HG03159 (cell line): Measurements from ENCODE around the gene GAL.

Experiments used
- ATAC-seq: cut with Tn5 transposase; IDR thresholded peaks from one replicate; pipeline ENCODE4 v1.9.1; 2021; ENCODE audit warnings: mild to moderate bottlenecking, moderate library complexity; ENCODE audit not compliant: unreplicated experiment

GAL gene

DNA sequence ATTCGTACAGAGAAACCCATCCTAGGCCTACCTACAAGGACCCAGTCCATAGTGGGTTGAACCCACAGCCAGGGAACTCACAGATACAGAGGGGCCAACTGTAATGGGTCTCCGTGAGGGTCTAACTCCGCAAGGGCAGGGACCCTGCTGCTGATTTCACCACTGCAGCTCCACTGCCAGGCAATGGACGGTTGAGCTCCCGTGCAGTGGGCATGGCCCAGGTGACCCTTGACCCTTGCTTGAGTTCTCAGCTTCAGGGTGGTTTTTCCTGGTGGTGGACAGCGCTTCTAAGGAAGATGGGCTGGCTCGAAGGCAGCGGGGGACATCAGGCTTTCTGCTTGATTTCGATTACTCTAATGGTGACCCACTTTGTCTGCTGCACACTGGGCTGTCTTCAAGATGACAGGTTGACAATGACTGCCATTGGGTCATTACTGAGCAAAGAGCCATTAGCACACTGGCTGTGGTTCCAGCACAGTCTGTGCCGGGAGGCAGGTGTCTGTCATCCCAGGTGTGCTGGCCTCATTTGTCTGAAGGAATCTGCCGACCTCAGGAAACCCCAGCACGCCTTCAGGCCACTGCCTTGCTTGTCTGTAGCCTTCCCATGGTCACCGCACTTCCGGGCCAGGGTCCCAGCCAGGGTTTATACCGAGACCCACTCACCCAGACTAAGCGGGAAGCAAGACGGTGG is 3.7 kb upstream of the GAL start:
- ATAC-seq, result no peak

DNA sequence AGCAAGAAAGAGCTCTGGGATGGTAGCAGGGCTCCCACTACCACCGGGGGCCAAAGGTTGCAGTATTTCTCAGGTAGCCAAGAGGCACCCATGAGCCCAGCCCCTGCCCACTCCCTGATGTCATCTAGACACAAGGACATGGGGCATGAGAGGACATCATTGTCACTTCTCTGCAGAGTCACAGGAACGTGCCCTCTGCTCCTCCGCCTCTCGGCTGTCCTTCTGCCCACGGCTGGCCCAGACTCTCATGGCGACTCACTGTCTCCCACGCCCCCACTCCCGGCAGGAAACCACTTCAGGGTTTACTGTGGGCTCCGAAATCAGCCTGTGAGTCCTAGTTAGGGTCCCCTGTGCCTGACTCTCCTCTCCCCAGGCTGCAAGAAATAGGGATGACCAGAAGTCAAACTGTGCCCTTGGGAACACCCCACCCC is 1.8 kb upstream of the GAL start:
- ATAC-seq, result no peak

DNA sequence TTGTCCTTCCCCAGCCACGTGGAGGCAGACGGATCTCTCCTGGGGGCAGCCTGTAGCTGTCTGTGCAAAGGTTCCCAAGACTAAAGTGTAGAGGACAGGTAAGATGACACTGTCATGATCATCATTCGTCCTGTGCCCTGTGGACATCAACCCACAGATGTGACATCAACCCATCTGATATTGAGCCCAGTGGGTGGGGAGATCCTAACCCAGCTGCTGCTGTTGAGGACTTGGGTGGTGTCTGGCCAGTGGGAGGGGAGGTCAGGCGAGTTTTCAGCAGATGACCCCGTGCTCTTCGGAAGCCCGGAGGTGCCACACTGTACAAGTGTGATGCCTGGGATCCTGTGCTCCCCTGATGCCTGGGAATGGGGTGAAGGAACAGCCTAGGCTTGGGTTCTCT is 1.2 kb upstream of the GAL start:
- no peak for ATAC-seq

DNA sequence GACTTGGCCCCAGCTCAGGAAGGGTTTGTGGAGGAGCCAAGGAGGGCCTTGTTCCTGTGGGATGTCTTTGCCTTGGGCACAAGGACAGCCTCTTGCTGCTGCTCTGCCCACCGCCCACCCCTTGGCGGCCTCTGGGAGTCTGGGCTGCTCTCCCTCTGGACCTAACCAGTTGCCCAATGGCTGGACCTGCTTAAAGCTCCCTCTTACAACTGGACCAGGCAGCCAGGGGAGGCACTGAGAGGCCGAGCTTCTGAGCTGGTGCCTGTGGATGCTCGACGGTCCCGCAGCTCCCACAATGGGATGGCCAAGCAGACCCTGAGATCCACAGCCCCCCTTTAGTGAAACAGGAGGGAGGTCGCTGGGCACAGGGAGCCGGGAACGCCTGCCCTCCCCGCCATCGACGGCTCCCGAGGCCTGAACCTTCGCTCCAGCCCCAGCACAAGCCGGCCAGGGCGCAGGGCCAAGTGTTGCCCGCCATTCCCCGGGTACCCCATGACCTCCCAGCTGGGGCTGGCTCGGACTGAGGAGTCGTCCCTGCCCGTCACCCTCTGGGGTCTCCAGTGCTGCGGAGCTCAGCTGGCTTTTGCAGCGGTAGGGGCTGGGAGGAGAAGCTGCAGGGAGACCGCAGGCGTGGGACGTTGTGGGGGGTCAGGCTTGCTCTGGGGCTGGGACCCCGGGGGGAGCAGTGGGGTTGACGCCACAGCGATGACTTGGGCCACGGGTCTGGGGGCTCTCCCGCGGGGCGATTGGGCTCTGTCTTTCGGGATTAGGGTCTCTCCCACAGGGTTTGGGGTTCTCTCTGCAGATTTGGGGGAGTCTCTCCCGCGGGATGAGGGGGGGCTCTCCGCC is 584 bp upstream of the GAL start:
- ATAC-seq, result no peak

DNA sequence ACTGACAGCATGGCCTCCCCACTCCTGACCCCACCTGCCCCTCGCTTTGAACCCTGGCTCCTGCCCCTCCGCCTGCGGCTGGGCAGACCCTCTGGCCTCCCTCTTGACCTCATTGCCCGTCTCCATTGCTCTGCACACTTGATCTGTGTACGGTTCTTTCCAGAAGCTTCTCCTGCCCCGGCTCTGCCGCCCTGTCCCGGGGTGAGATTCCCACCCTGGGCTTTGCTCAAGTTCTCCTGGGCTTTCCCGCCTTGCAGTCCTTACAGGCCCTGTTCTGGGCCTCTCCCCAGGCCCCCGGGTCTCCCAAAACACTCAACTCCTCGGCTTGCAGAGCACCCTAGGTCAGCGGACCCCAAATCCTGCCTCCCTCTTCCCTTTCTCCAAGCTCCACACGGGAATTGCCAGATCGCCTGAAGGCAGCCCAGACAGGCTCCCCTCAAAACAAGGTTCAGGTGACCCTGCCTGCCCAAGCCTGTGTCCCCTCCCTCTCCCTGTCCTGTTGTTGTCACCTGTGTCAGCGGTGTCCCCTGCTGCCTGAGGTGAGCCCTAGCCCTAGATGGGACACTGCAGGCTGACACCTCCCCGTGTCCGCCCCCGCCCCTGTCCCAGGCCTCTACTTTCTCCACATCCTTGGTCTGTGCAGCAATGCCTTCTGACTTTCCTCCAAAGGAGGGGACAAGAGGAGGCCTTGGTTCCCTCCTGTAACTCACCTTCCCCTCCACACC is 1.5 kb downstream of the GAL start:
- ATAC-seq, result no peak

DNA sequence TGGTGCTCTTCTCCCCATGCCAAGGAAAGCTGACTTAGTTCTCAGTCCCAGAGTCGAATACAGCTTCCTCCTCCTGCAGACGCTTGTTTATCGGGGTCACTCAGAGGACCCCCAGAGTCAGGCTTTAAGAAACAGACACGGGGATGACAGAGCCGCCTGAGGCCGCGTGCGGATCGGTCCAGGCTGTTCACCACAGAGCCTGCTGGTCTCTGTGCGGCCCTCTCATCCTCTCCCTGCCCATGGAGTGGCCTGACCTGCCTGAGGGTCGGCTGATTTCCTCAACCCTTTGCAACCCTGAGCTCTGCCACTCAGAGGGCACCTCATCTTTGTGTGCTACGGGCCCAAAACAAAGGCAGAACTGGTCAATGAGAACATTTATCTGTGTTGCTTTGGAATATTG is 2.1 kb downstream of the GAL start:
- ATAC-seq, result no peak

GRCh38 chr11:68687311-68687710 is 3.0 kb downstream of the GAL start:
- ATAC-seq, result no peak

GRCh38 chr11:68687986-68688385 is 3.6 kb downstream of the GAL start:
- ATAC-seq, result no peak

DNA sequence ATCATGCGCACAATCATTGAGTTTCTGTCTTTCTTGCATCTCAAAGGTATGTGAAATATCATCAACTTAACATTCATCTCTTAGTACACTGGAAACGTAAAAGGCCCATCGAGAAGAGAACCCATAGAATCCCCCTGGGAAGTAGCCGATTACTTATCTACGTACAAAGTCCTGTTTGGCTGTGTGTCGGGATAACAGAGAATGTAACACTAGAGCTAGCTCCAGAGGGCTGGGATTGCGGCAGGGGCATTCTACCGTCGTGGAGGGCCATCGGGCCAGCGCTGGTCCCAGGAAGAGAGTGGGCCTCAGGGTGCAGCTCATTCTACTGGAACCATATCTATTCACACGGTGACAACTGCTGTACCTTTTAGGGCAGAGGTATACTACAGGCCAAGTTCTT is 4.5 kb downstream of the GAL start:
- ATAC-seq, result no peak

GRCh38 chr11:68689737-68690625 is 5.6 kb downstream of the GAL start:
- no peak for ATAC-seq

GRCh38 chr11:68690671-68691401 is 6.5 kb downstream of the GAL start:
- ATAC-seq, result no peak

DNA sequence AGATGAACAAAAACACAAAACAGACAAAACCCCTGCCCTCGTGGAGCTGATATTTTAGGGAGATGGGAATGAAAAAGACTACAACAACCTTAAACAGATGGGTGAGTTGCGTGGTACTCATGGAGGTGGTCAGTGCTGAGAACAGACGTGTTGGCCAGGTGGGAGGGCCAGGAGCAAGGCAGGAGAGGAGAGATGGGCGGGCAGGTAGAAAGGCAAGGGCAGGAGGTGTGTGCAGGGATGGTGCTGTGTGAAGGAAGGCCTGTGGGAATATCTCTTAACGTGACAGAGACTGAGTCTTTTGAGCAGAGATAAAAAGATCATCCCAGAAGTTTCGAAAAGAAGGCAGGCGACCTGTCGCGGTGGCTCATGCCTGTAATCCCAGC is 7.0 kb downstream of the GAL start:
- ATAC-seq, result no peak

DNA sequence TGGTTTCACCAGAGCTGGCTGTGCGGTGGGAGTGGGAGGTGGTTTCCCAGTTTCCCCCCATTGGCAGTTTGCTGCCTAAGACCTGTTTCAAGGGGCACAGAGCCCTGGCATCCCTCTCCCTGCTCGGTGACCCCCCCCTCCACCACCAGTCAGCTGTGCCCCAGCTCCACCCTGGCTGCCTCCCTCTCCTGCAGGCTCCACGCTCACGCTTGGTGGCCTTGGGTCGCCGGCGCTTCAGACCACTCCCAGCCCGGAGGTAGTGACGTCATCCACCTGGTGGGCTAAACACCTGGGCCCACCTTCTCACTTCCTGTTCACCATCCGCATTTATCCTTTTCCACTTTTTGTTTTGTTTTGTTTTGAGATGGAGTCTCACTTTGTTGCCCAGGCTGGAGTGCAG is 7.8 kb downstream of the GAL start:
- ATAC-seq, result no peak

GRCh38 chr11:68692871-68693483 is 8.6 kb downstream of the GAL start:
- ATAC-seq, result no peak

DNA sequence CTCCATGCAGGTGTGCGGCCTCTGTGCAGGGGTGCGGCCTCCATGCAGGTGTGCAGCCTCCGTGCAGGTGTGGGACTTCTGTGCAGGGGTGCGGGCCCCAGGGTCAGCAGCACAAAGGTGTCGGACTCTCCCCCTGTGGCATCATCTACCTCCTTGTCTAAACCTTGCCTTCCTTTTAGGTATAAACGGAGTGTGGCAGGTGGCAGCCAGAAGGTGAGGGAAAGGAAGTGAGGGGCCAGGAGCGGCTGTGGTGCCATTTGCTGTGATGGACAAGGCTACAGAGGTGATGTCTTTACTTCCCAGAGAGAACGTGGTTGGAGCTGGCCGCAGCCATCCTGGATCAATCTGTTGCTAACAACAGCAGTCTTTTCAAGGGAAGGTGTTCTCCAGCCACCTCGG is 9.1 kb downstream of the GAL start:
- ATAC-seq, result no peak

DNA sequence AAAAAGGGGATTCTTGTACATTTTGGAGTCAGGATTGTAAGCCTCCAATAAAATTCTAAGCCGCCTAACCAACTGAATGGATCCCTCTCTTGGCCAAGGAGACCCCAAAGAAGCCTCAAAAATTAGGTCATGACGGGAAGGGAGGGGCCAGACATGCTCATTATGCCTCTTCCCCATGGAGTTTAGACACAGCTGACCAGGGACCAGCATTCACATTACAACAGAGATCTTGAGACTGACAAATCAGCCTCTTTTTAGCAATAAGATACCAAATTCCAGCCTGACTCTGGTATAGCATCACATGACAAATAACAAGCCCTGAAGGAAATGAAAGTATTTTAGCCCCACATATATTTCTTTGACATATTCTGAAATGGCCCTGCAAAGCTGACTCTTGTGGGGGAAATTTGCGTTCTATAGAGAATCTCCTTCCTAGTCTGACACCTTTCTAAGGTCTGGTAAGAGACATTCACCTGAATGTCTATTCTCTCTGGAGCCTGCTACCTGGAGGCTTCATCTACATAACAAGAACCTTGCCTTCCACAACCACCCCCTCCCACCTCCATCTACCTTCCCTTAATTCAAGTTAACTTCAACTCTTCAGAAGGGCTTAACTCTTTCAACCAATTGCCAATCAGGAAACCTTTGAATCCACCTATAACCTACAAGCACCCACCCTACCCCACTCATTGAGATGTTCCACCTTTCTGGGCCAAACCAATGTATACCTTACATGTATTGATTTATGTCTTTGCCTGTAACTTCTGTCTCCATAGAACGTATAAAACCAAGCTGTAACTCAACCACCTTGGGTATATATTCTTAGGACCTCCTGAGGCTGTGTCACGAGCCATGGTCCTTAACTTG is 10.3 kb downstream of the GAL start:
- ATAC-seq, result no peak

DNA sequence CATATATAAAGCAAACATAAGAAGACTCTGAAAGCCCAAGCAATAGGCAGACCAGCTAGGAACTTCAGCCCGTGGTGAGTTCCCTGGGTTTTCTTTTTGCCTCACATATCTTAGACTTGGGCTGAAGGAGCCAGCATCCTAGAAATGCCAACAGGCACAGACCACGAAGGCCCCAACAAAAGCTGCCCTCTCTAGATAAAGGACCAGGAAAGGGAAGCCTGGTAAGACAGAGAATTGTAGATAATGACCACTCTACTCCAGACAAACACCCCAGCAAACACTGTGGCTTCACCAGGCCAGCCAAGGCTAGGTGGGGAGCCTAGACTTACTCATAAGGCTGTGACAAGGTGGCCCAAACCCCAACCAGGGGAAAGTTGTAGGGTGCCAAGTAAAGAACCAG is 11.2 kb downstream of the GAL start:
- no peak for ATAC-seq

DNA sequence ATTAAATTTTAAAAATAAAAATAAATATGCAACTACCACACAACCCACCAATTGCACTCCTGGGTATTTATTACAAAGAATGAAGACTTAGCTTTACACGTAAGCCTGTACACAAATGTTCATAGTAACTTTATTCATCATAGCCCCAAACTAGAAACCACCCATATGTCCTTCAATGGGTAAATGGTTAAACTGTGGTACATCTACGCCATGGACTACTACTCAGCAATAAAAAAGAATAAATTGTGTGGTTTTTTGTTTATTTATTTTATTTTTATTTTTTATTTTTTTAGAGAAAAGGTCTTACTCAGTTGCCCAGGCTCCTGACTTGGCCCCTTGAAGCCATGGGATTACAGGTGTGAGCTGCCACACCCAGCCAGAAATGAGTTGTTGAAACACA is 14.6 kb downstream of the GAL start:
- no peak for ATAC-seq

DNA sequence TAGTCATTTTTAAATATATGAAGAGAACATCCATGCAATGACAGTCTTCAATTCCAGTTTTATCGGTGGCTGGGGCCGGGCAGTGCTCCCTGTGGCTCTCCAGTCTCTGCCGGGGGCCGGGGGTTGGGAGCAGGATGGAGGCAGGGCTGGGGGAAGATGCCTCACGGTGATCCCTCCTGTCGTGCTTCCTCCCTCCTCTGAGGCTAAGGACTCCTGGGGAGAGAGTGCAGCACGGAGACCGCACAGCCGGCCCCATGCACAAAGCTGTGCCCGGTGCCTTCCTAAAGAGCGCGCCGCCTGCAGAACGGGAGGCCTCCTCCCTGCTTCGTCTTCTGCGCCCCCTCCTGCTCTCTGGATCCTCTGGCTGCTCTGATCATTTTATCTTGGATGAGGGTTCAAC is 20.5 kb downstream of the GAL start:
- ATAC-seq, result no peak
